HepG2 (cell line): ENCODE measurements around the gene MAN1A1. TPM values are rescaled to one million over a fixed set of nuclear protein-coding genes. Genes with fewer than 3 reads are reported as not detected.

Experiments used
- polyA plus RNA-seq, 8 experiments: library from polyadenylated mRNA; depleted of rRNA in 3 of 8; stranded (reverse) in 7 of 8; unstranded in 1 of 8; fragments of >200 nt; fragmentation: Illumina TruSeq in 4 of 8; extraction: Trizol in 4 of 8; gene quantifications; 2 replicates each; pipeline versions ENCODE4 v1.2.1 to v1.2.3, GENCODE V29; 2011 to 2016; ENCODE audit warnings: low read depth in 4 of 8, missing spikeins in 1 of 8, mixed read lengths in 1 of 8; ENCODE audit not compliant: insufficient read depth in 1 of 8
- small RNA-seq, 3 experiments: library from RNA; depleted of rRNA; stranded (forward); fragments of <200 nt; gene quantifications; one replicate each; pipeline ENCODE3, GENCODE V24; 2012; ENCODE audit warnings: low read depth in 2 of 3, low replicate concordance in 1 of 3; ENCODE audit not compliant: insufficient read length in 3 of 3, insufficient read depth in 2 of 3
- total RNA-seq, 5 experiments: library from RNA; depleted of rRNA; stranded (reverse); fragments of >200 nt; fragmentation: Illumina TruSeq; extraction: Trizol; gene quantifications; 2 replicates each; pipeline ENCODE4 v1.2.3, GENCODE V29; 2016; ENCODE audit warnings: low read depth in 1 of 5

The MAN1A1 gene
- total and polyA plus RNA-seq, 2 of the 13 experiments (the other 11 are each of a cell fraction or from before 2014, with no cell fraction given), result 156 to 236 TPM

Small RNAs within 50 kb of the gene (small RNA-seq; reads per million reads assigned to genes)
- gene AL022722.2, result 0 reads per million in 3 experiments
- gene RNU6-194P, result 0 to 1.9 (median 0.20) reads per million in 3 experiments
